GM23338 (cell line): ENCODE measurements around the gene POTEE. TPM values are rescaled to one million over a fixed set of nuclear protein-coding genes. Genes with fewer than 3 reads are reported as not detected.
A peak's percentile ranks its signal among the peaks of the same experiment; 100 is the strongest.
"Not testable (repeated sequence)": the region's sequence is repeated elsewhere in the genome, so short reads cannot be mapped to it uniquely, and the experiment has no call there.

Experiments used
- ATAC-seq: fragments of 200-7000 bp; cut with Tn5 transposase; 3 replicates; pipeline ENCODE4 v1.9.1; 2020
- DNase-seq: peaks from one replicate; pipeline ENCODE4 v3.0.0-alpha.2; 2015; ENCODE audit warnings: low spot score
- H2AFZ ChIP-seq: fragments of 200-600 bp; sonication (generic); 2 replicates; pipeline ENCODE4 v1.8.0; 2016; ENCODE audit warnings: antibody characterized with exemption, mild to moderate bottlenecking, moderate library complexity
- H3F3A ChIP-seq: fragments of 200-600 bp; sonication (generic); replicated peaks from 2 replicates; pipeline ENCODE4 v1.8.0; 2017; ENCODE audit warnings: antibody characterized with exemption, mixed run types, low read depth
- H3K27ac ChIP-seq: fragments of 200-600 bp; sonication (generic); 2 replicates; pipeline ENCODE4 v1.6.1; 2016; ENCODE audit warnings: low read depth
- H3K27me3 ChIP-seq: fragments of 200-600 bp; sonication (generic); 2 replicates; pipeline ENCODE4 v1.8.0; 2016; ENCODE audit warnings: mild to moderate bottlenecking, mixed run types, moderate library complexity; ENCODE audit not compliant: insufficient read depth
- H3K36me3 ChIP-seq: fragments of 200-600 bp; sonication (generic); 2 replicates; pipeline ENCODE4 v1.8.0; 2016; ENCODE audit warnings: mild to moderate bottlenecking; ENCODE audit not compliant: insufficient read depth
- H3K4me1 ChIP-seq: fragments of 200-600 bp; sonication (generic); 2 replicates; pipeline ENCODE4 v1.8.0; 2016; ENCODE audit warnings: mild to moderate bottlenecking, moderate library complexity; ENCODE audit not compliant: insufficient read depth
- H3K4me2 ChIP-seq: fragments of 200-600 bp; sonication (generic); 2 replicates; pipeline ENCODE4 v1.7.1; 2017; ENCODE audit warnings: mixed run types
- H3K4me3 ChIP-seq: fragments of 200-600 bp; sonication (generic); 2 replicates; pipeline ENCODE4 v1.6.1; 2016; ENCODE audit warnings: mixed run types
- H3K79me2 ChIP-seq: fragments of 200-600 bp; sonication (generic); replicated peaks from 2 replicates; pipeline ENCODE4 v1.8.0; 2017; ENCODE audit warnings: mild to moderate bottlenecking; ENCODE audit not compliant: insufficient read depth
- H3K9me2 ChIP-seq: fragments of 200-600 bp; sonication (generic); 2 replicates; pipeline ENCODE4 v1.8.0; 2017; ENCODE audit not compliant: insufficient read depth
- H4K20me1 ChIP-seq: fragments of 200-600 bp; sonication (generic); replicated peaks from 2 replicates; pipeline ENCODE4 v1.8.0; 2017; ENCODE audit warnings: mild to moderate bottlenecking; ENCODE audit not compliant: insufficient read depth
- H3K27ac Mint-ChIP-seq: 2 replicates; pipeline ENCODE4 v1.8.0; 2020; ENCODE audit warnings: inconsistent platforms, mild to moderate bottlenecking, moderate library complexity, mixed read lengths
- H3K27me3 Mint-ChIP-seq: 3 replicates; pipeline ENCODE4 v1.8.0; 2022; ENCODE audit warnings: low read depth, mild to moderate bottlenecking, moderate library complexity, mixed read lengths, inconsistent platforms; ENCODE audit not compliant: insufficient read depth, poor library complexity
- H3K36me3 Mint-ChIP-seq: 3 replicates; pipeline ENCODE4 v1.8.0; 2021; ENCODE audit warnings: low read depth, mild to moderate bottlenecking, inconsistent platforms, moderate library complexity, mixed read lengths
- H3K4me1 Mint-ChIP-seq: 3 replicates; pipeline ENCODE4 v1.8.0; 2020; ENCODE audit warnings: mild to moderate bottlenecking, inconsistent platforms, mixed read lengths
- H3K4me3 Mint-ChIP-seq: 3 replicates; pipeline ENCODE4 v1.8.0; 2021; ENCODE audit warnings: moderate library complexity, mild to moderate bottlenecking, inconsistent platforms, mixed read lengths
- H3K9me3 Mint-ChIP-seq: 3 replicates; pipeline ENCODE4 v1.8.0; 2020; ENCODE audit warnings: moderate library complexity, mild to moderate bottlenecking, inconsistent platforms, mixed read lengths
- EZH2 ChIP-seq: fragments of 200-600 bp; sonication (generic); IDR thresholded peaks from one replicate; pipeline ENCODE4 v1.8.0; 2017; ENCODE audit warnings: antibody characterized with exemption, mild to moderate bottlenecking, low read depth; ENCODE audit not compliant: unreplicated experiment
- polyA plus RNA-seq: library from polyadenylated mRNA; unstranded; fragments of >200 nt; fragmentation: Nextera tagmentation; extraction: Ambion mirVana; gene quantifications from 2 replicates; pipeline ENCODE4 v1.2.1, GENCODE V29; 2016
- total RNA-seq: library from RNA; depleted of rRNA; stranded (reverse); fragments of >200 nt; shearing (Covaris generic); gene quantifications from 2 replicates; pipeline ENCODE4 v1.2.3, GENCODE V29; 2014
- TF ChIP-seq, protein P1 (sequence below): fragments of 250-450 bp; sonication (Bioruptor Pico); IDR thresholded peaks from 2 replicates; pipeline ENCODE4 v1.5.0; 2020; ENCODE audit warnings: mild to moderate bottlenecking, moderate library complexity
- TF ChIP-seq, protein P2 (sequence below): IDR thresholded peaks from 2 replicates; pipeline ENCODE4 v1.6.1; 2016; ENCODE audit warnings: antibody characterized with exemption

The POTEE gene
- total and polyA plus RNA-seq, 2 experiments from 2014 or later, result 0.79 to 0.97 TPM

DNA sequence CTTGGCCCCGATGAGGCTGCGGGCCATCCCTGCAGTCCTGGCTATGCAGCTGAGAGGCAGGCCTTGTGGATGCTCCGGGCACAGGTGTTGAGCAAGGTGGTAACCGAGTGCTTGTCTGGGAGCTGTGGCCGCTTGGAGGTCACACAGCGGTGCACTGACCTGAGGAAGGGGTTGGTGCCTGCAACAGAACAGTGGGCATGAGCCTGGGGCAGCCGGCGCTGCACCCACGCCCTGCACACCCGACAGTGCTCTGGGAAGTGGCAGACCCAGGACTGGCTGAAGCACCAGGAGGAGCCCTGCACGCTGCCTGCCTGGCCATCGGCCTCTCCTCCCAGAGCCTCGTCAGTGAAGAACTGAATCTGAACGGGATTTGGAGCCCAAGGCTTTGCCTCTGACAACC is 8.2 kb upstream of the POTEE start (continued):
- TF ChIP-seq, protein P1, sequence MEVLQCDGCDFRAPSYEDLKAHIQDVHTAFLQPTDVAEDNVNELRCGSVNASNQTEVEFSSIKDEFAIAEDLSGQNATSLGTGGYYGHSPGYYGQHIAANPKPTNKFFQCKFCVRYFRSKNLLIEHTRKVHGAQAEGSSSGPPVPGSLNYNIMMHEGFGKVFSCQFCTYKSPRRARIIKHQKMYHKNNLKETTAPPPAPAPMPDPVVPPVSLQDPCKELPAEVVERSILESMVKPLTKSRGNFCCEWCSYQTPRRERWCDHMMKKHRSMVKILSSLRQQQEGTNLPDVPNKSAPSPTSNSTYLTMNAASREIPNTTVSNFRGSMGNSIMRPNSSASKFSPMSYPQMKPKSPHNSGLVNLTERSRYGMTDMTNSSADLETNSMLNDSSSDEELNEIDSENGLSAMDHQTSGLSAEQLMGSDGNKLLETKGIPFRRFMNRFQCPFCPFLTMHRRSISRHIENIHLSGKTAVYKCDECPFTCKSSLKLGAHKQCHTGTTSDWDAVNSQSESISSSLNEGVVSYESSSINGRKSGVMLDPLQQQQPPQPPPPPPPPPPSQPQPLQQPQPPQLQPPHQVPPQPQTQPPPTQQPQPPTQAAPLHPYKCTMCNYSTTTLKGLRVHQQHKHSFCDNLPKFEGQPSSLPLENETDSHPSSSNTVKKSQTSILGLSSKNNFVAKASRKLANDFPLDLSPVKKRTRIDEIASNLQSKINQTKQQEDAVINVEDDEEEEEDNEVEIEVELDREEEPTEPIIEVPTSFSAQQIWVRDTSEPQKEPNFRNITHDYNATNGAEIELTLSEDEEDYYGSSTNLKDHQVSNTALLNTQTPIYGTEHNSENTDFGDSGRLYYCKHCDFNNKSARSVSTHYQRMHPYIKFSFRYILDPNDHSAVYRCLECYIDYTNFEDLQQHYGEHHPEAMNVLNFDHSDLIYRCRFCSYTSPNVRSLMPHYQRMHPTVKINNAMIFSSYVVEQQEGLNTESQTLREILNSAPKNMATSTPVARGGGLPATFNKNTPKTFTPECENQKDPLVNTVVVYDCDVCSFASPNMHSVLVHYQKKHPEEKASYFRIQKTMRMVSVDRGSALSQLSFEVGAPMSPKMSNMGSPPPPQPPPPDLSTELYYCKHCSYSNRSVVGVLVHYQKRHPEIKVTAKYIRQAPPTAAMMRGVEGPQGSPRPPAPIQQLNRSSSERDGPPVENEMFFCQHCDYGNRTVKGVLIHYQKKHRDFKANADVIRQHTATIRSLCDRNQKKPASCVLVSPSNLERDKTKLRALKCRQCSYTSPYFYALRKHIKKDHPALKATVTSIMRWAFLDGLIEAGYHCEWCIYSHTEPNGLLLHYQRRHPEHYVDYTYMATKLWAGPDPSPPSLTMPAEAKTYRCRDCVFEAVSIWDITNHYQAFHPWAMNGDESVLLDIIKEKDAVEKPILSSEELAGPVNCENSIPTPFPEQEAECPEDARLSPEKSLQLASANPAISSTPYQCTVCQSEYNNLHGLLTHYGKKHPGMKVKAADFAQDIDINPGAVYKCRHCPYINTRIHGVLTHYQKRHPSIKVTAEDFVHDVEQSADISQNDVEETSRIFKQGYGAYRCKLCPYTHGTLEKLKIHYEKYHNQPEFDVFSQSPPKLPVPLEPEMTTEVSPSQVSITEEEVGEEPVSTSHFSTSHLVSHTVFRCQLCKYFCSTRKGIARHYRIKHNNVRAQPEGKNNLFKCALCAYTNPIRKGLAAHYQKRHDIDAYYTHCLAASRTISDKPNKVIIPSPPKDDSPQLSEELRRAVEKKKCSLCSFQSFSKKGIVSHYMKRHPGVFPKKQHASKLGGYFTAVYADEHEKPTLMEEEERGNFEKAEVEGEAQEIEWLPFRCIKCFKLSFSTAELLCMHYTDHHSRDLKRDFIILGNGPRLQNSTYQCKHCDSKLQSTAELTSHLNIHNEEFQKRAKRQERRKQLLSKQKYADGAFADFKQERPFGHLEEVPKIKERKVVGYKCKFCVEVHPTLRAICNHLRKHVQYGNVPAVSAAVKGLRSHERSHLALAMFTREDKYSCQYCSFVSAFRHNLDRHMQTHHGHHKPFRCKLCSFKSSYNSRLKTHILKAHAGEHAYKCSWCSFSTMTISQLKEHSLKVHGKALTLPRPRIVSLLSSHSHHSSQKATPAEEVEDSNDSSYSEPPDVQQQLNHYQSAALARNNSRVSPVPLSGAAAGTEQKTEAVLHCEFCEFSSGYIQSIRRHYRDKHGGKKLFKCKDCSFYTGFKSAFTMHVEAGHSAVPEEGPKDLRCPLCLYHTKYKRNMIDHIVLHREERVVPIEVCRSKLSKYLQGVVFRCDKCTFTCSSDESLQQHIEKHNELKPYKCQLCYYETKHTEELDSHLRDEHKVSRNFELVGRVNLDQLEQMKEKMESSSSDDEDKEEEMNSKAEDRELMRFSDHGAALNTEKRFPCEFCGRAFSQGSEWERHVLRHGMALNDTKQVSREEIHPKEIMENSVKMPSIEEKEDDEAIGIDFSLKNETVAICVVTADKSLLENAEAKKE (CRISPR knock-in tag), result no peak
- no peak for TF ChIP-seq EZH2
- TF ChIP-seq, protein P2, sequence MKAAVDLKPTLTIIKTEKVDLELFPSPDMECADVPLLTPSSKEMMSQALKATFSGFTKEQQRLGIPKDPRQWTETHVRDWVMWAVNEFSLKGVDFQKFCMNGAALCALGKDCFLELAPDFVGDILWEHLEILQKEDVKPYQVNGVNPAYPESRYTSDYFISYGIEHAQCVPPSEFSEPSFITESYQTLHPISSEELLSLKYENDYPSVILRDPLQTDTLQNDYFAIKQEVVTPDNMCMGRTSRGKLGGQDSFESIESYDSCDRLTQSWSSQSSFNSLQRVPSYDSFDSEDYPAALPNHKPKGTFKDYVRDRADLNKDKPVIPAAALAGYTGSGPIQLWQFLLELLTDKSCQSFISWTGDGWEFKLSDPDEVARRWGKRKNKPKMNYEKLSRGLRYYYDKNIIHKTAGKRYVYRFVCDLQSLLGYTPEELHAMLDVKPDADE, result no peak

DNA sequence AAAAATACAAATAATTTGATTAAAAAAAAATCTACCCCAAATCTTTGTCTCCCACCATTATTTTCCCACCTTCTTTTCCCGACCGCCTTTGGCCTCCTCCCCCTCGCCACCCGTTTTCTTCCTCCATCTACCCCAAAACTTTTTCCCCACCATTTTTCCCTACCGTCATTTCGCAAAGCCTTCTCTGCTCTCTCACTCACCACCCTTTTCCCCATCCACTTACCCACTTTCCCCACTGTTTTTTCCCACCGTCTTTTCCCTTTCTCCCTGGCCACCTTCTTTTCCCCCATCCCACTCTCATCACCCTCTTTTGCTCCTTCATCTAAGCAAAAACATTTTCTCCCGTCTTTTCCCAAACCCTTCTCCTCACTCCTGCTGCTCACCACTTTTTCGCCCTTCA is 1.5 kb upstream of the POTEE start:
- H3K4me1 ChIP-seq, H3K9me3 Mint-ChIP-seq, H3K79me2 ChIP-seq, H3K4me3 Mint-ChIP-seq, H3K4me1 Mint-ChIP-seq, H3F3A ChIP-seq, H3K4me2 ChIP-seq, H3K36me3 Mint-ChIP-seq, H3K27me3 ChIP-seq, H4K20me1 ChIP-seq, H3K27me3 Mint-ChIP-seq, H3K9me2 ChIP-seq, H3K27ac ChIP-seq, DNase-seq, ATAC-seq, H3K36me3 ChIP-seq, H2AFZ ChIP-seq, H3K4me3 ChIP-seq, H3K27ac Mint-ChIP-seq: not testable (repeated sequence)

DNA sequence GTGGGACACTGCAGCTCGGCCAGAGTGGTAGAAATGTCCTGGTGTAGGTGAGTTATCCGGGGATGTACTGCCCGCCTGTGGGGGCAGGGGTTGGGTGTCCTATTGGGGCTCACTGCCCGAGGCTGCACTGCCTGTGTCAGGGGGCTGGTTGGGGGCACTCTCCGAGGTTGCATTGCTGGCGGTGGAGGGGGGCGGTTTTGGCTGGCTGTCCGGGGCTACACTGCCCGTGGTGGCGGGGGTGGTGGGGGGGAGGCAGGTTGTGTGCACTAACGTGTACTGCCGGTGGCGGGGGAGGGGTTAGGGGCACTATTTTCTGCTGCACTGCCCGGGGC is 403 bp downstream of the POTEE start:
- not testable (repeated sequence) for DNase-seq, H2AFZ ChIP-seq, H3K79me2 ChIP-seq, H3K36me3 ChIP-seq, H3F3A ChIP-seq, H3K4me1 Mint-ChIP-seq, H3K27ac ChIP-seq, H3K27me3 ChIP-seq, H3K9me2 ChIP-seq, H3K4me3 ChIP-seq, H3K27me3 Mint-ChIP-seq, H3K4me1 ChIP-seq, H4K20me1 ChIP-seq, H3K36me3 Mint-ChIP-seq, H3K4me2 ChIP-seq, H3K4me3 Mint-ChIP-seq, H3K9me3 Mint-ChIP-seq, H3K27ac Mint-ChIP-seq, ATAC-seq

DNA sequence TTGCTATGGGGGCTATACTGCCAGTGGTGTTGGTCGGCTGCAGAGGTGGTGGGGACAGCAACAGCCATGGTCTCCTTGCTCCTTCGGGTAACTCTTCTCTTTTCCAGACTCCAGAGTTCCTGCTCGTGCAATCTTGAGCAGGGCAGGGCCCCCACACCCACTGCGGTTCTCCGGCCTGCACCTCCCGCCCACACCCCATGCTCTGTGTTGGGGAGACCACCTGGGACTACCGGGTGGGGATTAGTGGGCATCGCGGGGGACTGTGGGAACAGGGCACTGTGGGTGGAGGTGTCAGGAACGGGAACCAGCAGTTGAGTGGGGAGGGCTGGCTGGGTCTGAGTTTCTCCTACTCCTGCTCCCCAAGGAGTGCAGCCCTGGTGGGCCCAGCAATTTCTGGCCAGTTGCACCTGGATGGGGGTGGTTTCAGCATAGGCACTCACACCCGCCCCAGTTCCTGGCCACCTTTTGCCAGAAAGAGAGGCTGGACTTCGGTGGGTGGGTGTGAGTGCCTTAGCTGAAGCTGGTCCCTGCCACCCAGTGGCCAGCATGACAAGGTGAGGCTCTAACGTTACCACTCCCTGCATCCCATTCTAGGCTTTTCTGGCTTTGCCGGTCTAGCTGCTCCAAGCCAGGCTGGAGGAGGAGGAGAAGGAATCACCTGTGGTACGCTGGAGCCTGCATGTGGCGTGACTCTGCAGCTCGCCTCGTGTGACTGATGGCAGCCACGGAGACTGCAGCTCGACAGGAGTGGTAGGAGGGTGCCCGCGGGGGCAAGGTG is 1.3 kb downstream of the POTEE start:
- not testable (repeated sequence) for H3K4me3 ChIP-seq, DNase-seq, H3F3A ChIP-seq, H4K20me1 ChIP-seq, H3K27ac ChIP-seq, H3K4me2 ChIP-seq, H3K27me3 ChIP-seq, H3K4me3 Mint-ChIP-seq, H3K9me2 ChIP-seq, H3K4me1 ChIP-seq, H3K9me3 Mint-ChIP-seq, H3K36me3 ChIP-seq, H3K27ac Mint-ChIP-seq, H3K79me2 ChIP-seq, H3K36me3 Mint-ChIP-seq, H3K4me1 Mint-ChIP-seq, H2AFZ ChIP-seq, H3K27me3 Mint-ChIP-seq
- ATAC-seq, result peak; percentile 54
